Liver (tissue), 9 donors: ENCODE measurements around the gene VOPP1. TPM values are rescaled to one million over a fixed set of nuclear protein-coding genes. Genes with fewer than 3 reads are reported as not detected.

Experiments
- DNase-seq: peaks from one replicate; pipeline ENCODE4 v3.0.0-alpha.2; 2017; ENCODE audit warnings: low spot score
- H3K27ac ChIP-seq, 2 donors: one replicate each; pipeline ENCODE4 v1.7.0; 2013; ENCODE audit warnings: inconsistent platforms in 2 of 2, low read length in 2 of 2, control low read depth in 1 of 2, low read depth in 1 of 2, mild to moderate bottlenecking in 1 of 2
- H3K27me3 ChIP-seq, 4 donors: one replicate each; pipeline versions ENCODE4 v1.6.1 to v1.7.0; 2013; ENCODE audit warnings: low read length in 3 of 4, inconsistent platforms in 1 of 4, mild to moderate bottlenecking in 1 of 4, moderate library complexity in 1 of 4; ENCODE audit not compliant: control insufficient read depth in 4 of 4, insufficient read depth in 4 of 4
- H3K36me3 ChIP-seq, 4 donors: one replicate each; pipeline versions ENCODE4 v1.6.1 to v1.7.0; 2013; ENCODE audit warnings: low read length in 3 of 4, mild to moderate bottlenecking in 3 of 4, low read depth in 1 of 4, moderate library complexity in 1 of 4; ENCODE audit not compliant: control insufficient read depth in 4 of 4, insufficient read depth in 3 of 4
- H3K4me1 ChIP-seq, 4 donors: one replicate each; pipeline versions ENCODE4 v1.6.1 to v1.7.0; 2013; ENCODE audit warnings: low read length in 3 of 4, mild to moderate bottlenecking in 3 of 4, moderate library complexity in 1 of 4; ENCODE audit not compliant: control insufficient read depth in 4 of 4, insufficient read depth in 4 of 4
- H3K4me3 ChIP-seq, 3 donors: one replicate each; pipeline versions ENCODE4 v1.6.1 to v1.7.0; 2013; ENCODE audit warnings: low read length in 3 of 3, control low read depth in 1 of 3, low read depth in 1 of 3, mild to moderate bottlenecking in 1 of 3
- H3K9ac ChIP-seq, 2 donors: one replicate each; pipeline ENCODE4 v1.7.0; 2013; ENCODE audit warnings: low read length in 2 of 2, mild to moderate bottlenecking in 2 of 2, moderate library complexity in 2 of 2, control low read depth in 1 of 2, low read depth in 1 of 2
- H3K9me3 ChIP-seq, 4 donors: one replicate each; pipeline versions ENCODE4 v1.6.1 to v1.7.0; 2013; ENCODE audit warnings: low read length in 3 of 4; ENCODE audit not compliant: control insufficient read depth in 4 of 4
- FOXA2 ChIP-seq: IDR thresholded peaks from 2 replicates; pipeline ENCODE4 v1.6.1; 2016; ENCODE audit warnings: antibody characterized with exemption
- GABPA ChIP-seq, 2 donors: IDR thresholded peaks in 1 of 2; conservative IDR thresholded peaks in 1 of 2; 2 replicates each; pipeline ENCODE4 v1.6.1; 2016; ENCODE audit warnings: antibody characterized with exemption in 2 of 2, mild to moderate bottlenecking in 1 of 2, moderate library complexity in 1 of 2
- HNF4G ChIP-seq: IDR thresholded peaks from 2 replicates; pipeline ENCODE4 v1.6.1; 2016; ENCODE audit warnings: antibody characterized with exemption
- JUND ChIP-seq, 2 donors: IDR thresholded peaks; 2 replicates each; pipeline ENCODE4 v1.6.1; 2016; ENCODE audit warnings: antibody characterized with exemption in 2 of 2
- NR2F2 ChIP-seq: IDR thresholded peaks from 2 replicates; pipeline ENCODE4 v1.6.1; 2016; ENCODE audit warnings: antibody characterized with exemption
- RAD21 ChIP-seq, 2 donors: IDR thresholded peaks; 2 replicates each; pipeline ENCODE4 v1.6.1; 2016; ENCODE audit warnings: antibody characterized with exemption in 2 of 2, mild to moderate bottlenecking in 2 of 2
- SP1 ChIP-seq: IDR thresholded peaks from 2 replicates; pipeline ENCODE4 v1.6.1; 2018; ENCODE audit warnings: antibody characterized with exemption, mild to moderate bottlenecking
- TAF1 ChIP-seq: conservative IDR thresholded peaks from 2 replicates; pipeline ENCODE4 v1.6.1; 2016; ENCODE audit warnings: antibody characterized with exemption, mild to moderate bottlenecking
- YY1 ChIP-seq: IDR thresholded peaks from 2 replicates; pipeline ENCODE4 v1.6.1; 2016; ENCODE audit warnings: antibody characterized with exemption, mild to moderate bottlenecking
- WGBS: extraction: QIAGEN DNeasy Blood & Tissue Kit; methylation state at CpG from one replicate; pipeline ENCODE4 v1.1.7; 2013; 5-methylcytosine and 5-hydroxymethylcytosine counted together
- polyA plus RNA-seq, 2 donors: library from polyadenylated mRNA; stranded (reverse) in 1 of 2; unstranded in 1 of 2; fragments of 200-250 nt in 1 of 2; fragments of >200 nt in 1 of 2; fragmentation: Nextera tagmentation in 1 of 2; extraction: Ambion mirVana in 1 of 2; gene quantifications; one replicate each; pipeline versions ENCODE4 v1.2.1 to v1.2.3, GENCODE V29; 2013 to 2015
- total RNA-seq, 2 donors: library from RNA; depleted of rRNA; stranded (reverse); fragments of >200 nt; gene quantifications; one replicate each; pipeline ENCODE4 v1.2.3, GENCODE V29; 2014
- TF ChIP-seq, protein P1 (sequence below): IDR thresholded peaks from 2 replicates; pipeline ENCODE4 v1.6.1; 2016; ENCODE audit warnings: antibody characterized with exemption
- TF ChIP-seq, protein P2 (sequence below): fragments of 150-350 bp; IDR thresholded peaks from 2 replicates; pipeline ENCODE4 v1.5.1; 2017; ENCODE audit warnings: improper control_type of control experiment, low read depth, low read length; ENCODE audit not compliant: missing input control
- donor health status: healthy.
- donor health status: healthy.
- donor health status: healthy.
- donor health status: healthy.
- donor health status: healthy.

The VOPP1 gene
- total and polyA plus RNA-seq, 4 donors = 11.5 to 23.8 (median 21.7) TPM

DNA sequence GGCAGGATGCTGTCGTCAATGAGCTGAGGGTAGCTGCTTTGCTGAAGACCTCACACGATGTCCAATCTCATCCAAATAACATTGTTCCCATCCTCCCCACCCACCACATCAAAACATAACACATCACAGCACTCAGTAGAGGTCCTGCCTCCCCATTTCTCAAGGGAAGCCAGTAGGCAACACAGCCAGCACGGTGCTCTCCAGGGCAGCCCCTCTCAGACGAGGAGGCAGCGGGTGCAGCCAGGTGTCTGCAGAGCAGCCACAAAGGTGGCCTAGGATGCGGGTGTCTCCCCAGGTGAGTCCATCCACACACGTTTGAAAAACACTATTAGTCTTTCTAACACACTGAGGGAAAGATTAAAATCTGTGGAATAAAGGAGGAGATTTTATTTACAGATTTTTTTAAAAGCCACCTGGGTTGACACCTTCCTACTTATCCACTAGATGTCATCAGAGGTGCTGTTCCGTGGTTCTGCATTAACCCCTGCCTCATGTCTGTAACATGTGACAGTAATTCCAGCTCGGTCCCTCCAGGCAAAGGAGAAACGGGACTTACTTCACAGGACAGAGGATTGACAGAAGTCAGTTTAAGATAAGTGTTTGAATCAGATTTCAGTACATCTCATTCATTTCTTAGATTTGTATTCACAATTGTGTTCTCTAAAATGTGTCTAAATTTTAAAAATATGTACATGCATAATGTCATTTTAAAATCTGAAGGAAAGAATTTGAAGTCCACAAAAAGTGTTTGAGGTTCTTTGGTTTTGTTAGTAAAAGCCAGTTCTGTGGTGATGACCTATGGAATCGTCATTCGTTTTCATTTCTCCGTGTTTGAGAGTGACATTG, 139.1 kb downstream of the VOPP1 start:
- H3K27me3 ChIP-seq = no peaks in the 10 kb centered on the region
- no peaks in the 10 kb centered on the region for H3K4me1 ChIP-seq
- no peak overlapping the region for H3K9ac ChIP-seq
- peak; percentile 77 to 81 for TF ChIP-seq RAD21 (IDR thresholded peaks at IDR 0.05)
- TF ChIP-seq, protein P1, sequence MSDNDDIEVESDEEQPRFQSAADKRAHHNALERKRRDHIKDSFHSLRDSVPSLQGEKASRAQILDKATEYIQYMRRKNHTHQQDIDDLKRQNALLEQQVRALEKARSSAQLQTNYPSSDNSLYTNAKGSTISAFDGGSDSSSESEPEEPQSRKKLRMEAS = no peak
- TF ChIP-seq, protein P2, sequence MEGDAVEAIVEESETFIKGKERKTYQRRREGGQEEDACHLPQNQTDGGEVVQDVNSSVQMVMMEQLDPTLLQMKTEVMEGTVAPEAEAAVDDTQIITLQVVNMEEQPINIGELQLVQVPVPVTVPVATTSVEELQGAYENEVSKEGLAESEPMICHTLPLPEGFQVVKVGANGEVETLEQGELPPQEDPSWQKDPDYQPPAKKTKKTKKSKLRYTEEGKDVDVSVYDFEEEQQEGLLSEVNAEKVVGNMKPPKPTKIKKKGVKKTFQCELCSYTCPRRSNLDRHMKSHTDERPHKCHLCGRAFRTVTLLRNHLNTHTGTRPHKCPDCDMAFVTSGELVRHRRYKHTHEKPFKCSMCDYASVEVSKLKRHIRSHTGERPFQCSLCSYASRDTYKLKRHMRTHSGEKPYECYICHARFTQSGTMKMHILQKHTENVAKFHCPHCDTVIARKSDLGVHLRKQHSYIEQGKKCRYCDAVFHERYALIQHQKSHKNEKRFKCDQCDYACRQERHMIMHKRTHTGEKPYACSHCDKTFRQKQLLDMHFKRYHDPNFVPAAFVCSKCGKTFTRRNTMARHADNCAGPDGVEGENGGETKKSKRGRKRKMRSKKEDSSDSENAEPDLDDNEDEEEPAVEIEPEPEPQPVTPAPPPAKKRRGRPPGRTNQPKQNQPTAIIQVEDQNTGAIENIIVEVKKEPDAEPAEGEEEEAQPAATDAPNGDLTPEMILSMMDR = peak; percentile 44
- H3K27ac ChIP-seq = no peak overlapping the region
- no peak overlapping the region for H3K4me3 ChIP-seq
- H3K9me3 ChIP-seq = no peaks in the 10 kb centered on the region
- WGBS = 68% methylated on average over 13 of the region's 13 CpGs
- no peak for DNase-seq
- peaks cover 0 to 2% (median 0%) of the 10 kb centered on the region in 4 donors for H3K36me3 ChIP-seq

DNA sequence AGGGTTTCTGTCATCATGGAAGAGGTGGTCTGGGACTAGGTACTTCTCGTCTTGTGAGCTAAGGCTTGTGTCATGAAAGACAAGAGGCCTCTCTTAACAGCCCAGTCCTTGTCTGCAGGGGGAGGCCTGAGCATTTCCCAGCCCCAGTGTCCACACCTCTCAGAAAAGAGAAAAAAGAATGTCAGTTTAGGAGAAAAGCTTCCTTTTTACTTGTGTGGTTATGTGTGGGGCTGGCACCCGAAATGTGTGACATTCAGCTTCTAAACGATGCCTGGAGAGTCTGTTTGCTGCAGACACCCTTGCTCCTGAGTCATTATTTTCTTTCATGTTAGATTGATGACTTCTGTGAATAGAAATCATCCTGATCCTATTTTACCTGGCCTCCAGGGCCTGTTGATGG, 139.8 kb downstream of the VOPP1 start:
- Histone ChIP-seq H3K9ac (no peak overlapping the region), H3K9me3 (no peaks in the 10 kb centered on the region), H3K27ac (no peak overlapping the region), H3K36me3 (peaks cover 0 to 2% (median 0%) of the 10 kb centered on the region in 4 donors), H3K27me3 (no peaks in the 10 kb centered on the region), H3K4me1 (no peaks in the 10 kb centered on the region), H3K4me3 (no peak overlapping the region)
- DNase-seq = no peak
- 84% methylated on average over 3 of the region's 3 CpGs for WGBS
- TF ChIP-seq FOXA2 (no peak), NR2F2 (no peak), JUND (IDR thresholded peaks at IDR 0.05) (no peak), HNF4G (no peak), TAF1 (no peak), YY1 (no peak), GABPA (IDR thresholded peaks at IDR 0.05 in 1 of 2, conservative IDR thresholded peaks at IDR 0.05 in 1 of 2) (no peak)
- TF ChIP-seq, protein P2 = no peak

DNA sequence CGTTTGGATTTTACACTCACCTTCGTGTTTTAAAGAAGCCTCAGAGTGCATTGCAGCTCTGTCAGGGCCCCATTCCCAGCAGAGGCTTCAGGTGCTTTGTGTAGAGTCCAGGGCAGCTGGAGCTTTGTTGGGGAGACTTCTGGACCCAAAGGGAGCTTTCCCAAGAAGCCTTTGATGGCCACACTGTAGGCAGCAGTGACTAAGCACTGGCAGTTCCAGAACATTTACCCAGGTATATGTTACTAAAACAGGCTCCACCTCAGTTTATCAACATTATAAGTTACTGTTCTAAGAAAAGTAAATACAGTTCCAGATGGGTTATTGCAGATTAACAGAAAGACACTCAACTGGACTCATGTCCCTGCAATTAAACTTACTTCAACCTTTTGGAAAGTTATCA, 140.4 kb downstream of the VOPP1 start:
- no peak overlapping the region for H3K27ac ChIP-seq
- 44% methylated on average over 2 of the region's 2 CpGs for WGBS
- DNase-seq = no peak

More for the DNA sequence above, 140.4 kb downstream of the VOPP1 start:
- H3K36me3 ChIP-seq = peaks cover 0 to 3% (median 0%) of the 10 kb centered on the region in 4 donors
- no peaks in the 10 kb centered on the region for H3K27me3 ChIP-seq
- H3K4me1 ChIP-seq = no peaks in the 10 kb centered on the region
- TF ChIP-seq, protein P2 = no peak
- TF ChIP-seq YY1 (no peak), SP1 (no peak)
- TF ChIP-seq, protein P1 = no peak
- no peaks in the 10 kb centered on the region for H3K9me3 ChIP-seq
- no peak overlapping the region for H3K9ac ChIP-seq
- H3K4me3 ChIP-seq = no peak overlapping the region
